Right atrium auricular region (tissue), 2 donors: Measurements from ENCODE around the gene CFAP45. TPM values are rescaled to one million over a fixed set of nuclear protein-coding genes. Genes with fewer than 3 reads are reported as not detected.
A peak's percentile ranks its signal among the peaks of the same experiment; 100 is the strongest.

Source experiments
- DNase-seq: peaks from one replicate; pipeline ENCODE4 v3.0.0-alpha.2; 2019; ENCODE audit warnings: low spot score
- H3K27ac ChIP-seq, 2 donors: fragments of 200-600 bp; sonication (generic); 1 replicate in 1 of 2; 2 replicates in 1 of 2; pipeline ENCODE4 v1.5.1; 2016 to 2019
- H3K27me3 ChIP-seq, 2 donors: fragments of 200-600 bp; sonication (generic); one replicate each; pipeline versions ENCODE4 v1.5.1 to v1.6.0; 2017 to 2019
- H3K36me3 ChIP-seq: fragments of 200-600 bp; sonication (generic); one replicate; pipeline ENCODE4 v1.5.1; 2016
- H3K4me1 ChIP-seq, 2 donors: fragments of 200-600 bp; sonication (generic); one replicate each; pipeline versions ENCODE4 v1.5.1 to v1.6.0; 2017 to 2019
- H3K4me3 ChIP-seq, 2 donors: fragments of 200-600 bp; sonication (generic); 1 replicate in 1 of 2; 2 replicates in 1 of 2; pipeline ENCODE4 v1.5.1; 2017 to 2019; ENCODE audit warnings: mild to moderate bottlenecking in 1 of 2, moderate library complexity in 1 of 2
- H3K9me3 ChIP-seq, 2 donors: fragments of 200-600 bp; sonication (generic); one replicate each; pipeline ENCODE4 v1.5.1; 2019
- CTCF ChIP-seq, 2 donors: fragments of 200-600 bp; sonication (generic); IDR thresholded peaks; one replicate each; pipeline ENCODE4 v1.5.1; 2019; ENCODE audit warnings: antibody characterized with exemption in 2 of 2
- total RNA-seq, 2 donors: library from RNA; depleted of rRNA; stranded (reverse); fragments of >200 nt; gene quantifications; one replicate each; pipeline ENCODE4 v1.1.0, GENCODE V29; 2016

Gene CFAP45
- total RNA-seq, 2 donors from 2014 or later: 0.86 to 1.3 TPM

GRCh38 chr1:159937054-159937750 lies 37.2 kb upstream of the CFAP45 start:
- Histone ChIP-seq H3K36me3 (no peaks in the 10 kb centered on the region), H3K9me3 (no peaks in the 10 kb centered on the region), H3K4me1 (peaks cover 0 to 28% of the 10 kb centered on the region in 2 donors), H3K4me3 (no peak overlapping the region), H3K27ac (no peak overlapping the region), H3K27me3 (no peaks in the 10 kb centered on the region)
- no peak for DNase-seq
- no peak for TF ChIP-seq CTCF (IDR thresholded peaks at IDR 0.05)

GRCh38 chr1:159936273-159936904 lies 36.4 kb upstream of the CFAP45 start:
- Histone ChIP-seq H3K4me3 (no peak overlapping the region), H3K4me1 (peaks cover 0 to 28% of the 10 kb centered on the region in 2 donors), H3K36me3 (no peaks in the 10 kb centered on the region), H3K27me3 (no peaks in the 10 kb centered on the region), H3K9me3 (no peaks in the 10 kb centered on the region), H3K27ac (no peak overlapping the region)
- peak; percentile 99 for TF ChIP-seq CTCF (IDR thresholded peaks at IDR 0.05)
- DNase-seq: peak; percentile 79

- DNase-seq: no peak
- TF ChIP-seq CTCF (IDR thresholded peaks at IDR 0.05): no peak
- Histone ChIP-seq H3K36me3 (no peaks in the 10 kb centered on the region), H3K4me1 (peaks cover 0 to 28% of the 10 kb centered on the region in 2 donors), H3K27me3 (no peaks in the 10 kb centered on the region), H3K9me3 (no peaks in the 10 kb centered on the region), H3K27ac (no peak overlapping the region), H3K4me3 (no peak overlapping the region)
Observed at GRCh38 chr1:159935719-159936272, 35.8 kb upstream of the CFAP45 start.

GRCh38 chr1:159935305-159935704 lies 35.3 kb upstream of the CFAP45 start:
- Histone ChIP-seq H3K27ac (no peak overlapping the region), H3K4me1 (peaks cover 0 to 28% of the 10 kb centered on the region in 2 donors), H3K4me3 (no peak overlapping the region), H3K27me3 (no peaks in the 10 kb centered on the region), H3K36me3 (no peaks in the 10 kb centered on the region), H3K9me3 (no peaks in the 10 kb centered on the region)
- no peak for DNase-seq
- no peak for TF ChIP-seq CTCF (IDR thresholded peaks at IDR 0.05)

- TF ChIP-seq CTCF (IDR thresholded peaks at IDR 0.05): no peak
- no peak for DNase-seq
- H3K4me1 ChIP-seq: peaks cover 0 to 28% of the 10 kb centered on the region in 2 donors
- no peaks in the 10 kb centered on the region for H3K27me3 ChIP-seq
- H3K4me3 ChIP-seq: no peak overlapping the region
- no peaks in the 10 kb centered on the region for H3K36me3 ChIP-seq
- no peaks in the 10 kb centered on the region for H3K9me3 ChIP-seq
- H3K27ac ChIP-seq: no peak overlapping the region
Observed at GRCh38 chr1:159934136-159935039, 34.4 kb upstream of the CFAP45 start.
